Gastroesophageal sphincter (tissue), 4 donors: Measurements from ENCODE around the gene MIPEP. TPM values are rescaled to one million over a fixed set of nuclear protein-coding genes. Genes with fewer than 3 reads are reported as not detected.

Experiments used
- ATAC-seq: fragments of 150-250 bp; one replicate; pipeline ENCODE4 v1.9.1; 2016; ENCODE audit warnings: mild to moderate bottlenecking, moderate library complexity
- H3K27ac ChIP-seq, 4 donors: fragments of 200-600 bp; sonication (generic) in 3 of 4; 1 replicate in 3 of 4; 2 replicates in 1 of 4; pipeline ENCODE4 v1.5.1; 2016 to 2019
- H3K27me3 ChIP-seq: fragments of 200-600 bp; sonication (generic); one replicate; pipeline ENCODE4 v1.5.1; 2019
- H3K36me3 ChIP-seq, 2 donors: fragments of 200-600 bp; sonication (generic); one replicate each; pipeline ENCODE4 v1.5.1; 2019; ENCODE audit warnings: control low read depth in 1 of 2
- H3K4me1 ChIP-seq, 3 donors: fragments of 200-600 bp; sonication (generic); 1 replicate in 2 of 3; 2 replicates in 1 of 3; pipeline ENCODE4 v1.5.1; 2016 to 2019; ENCODE audit warnings: control low read depth in 2 of 3
- H3K4me3 ChIP-seq, 2 donors: fragments of 200-600 bp; sonication (generic); one replicate each; pipeline ENCODE4 v1.5.1; 2019; ENCODE audit warnings: mild to moderate bottlenecking in 1 of 2, moderate library complexity in 1 of 2
- H3K9me3 ChIP-seq, 3 donors: fragments of 200-600 bp; sonication (generic); one replicate each; pipeline ENCODE4 v1.5.1; 2017 to 2019; ENCODE audit warnings: control low read depth in 2 of 3
- EP300 ChIP-seq: sonication (generic); formaldehyde crosslinking; IDR thresholded peaks from one replicate; pipeline ENCODE4 v1.6.1; 2017; ENCODE audit warnings: antibody characterized with exemption, mild to moderate bottlenecking
- POLR2A ChIP-seq, 2 donors: fragments of 450-650 bp; IDR thresholded peaks; one replicate each; pipeline ENCODE4 v1.6.1; 2017; ENCODE audit warnings: antibody characterized with exemption in 2 of 2, mild to moderate bottlenecking in 2 of 2, moderate library complexity in 1 of 2
- POLR2AphosphoS5 ChIP-seq: sonication (generic); formaldehyde crosslinking; IDR thresholded peaks from one replicate; pipeline ENCODE4 v1.6.1; 2017; ENCODE audit warnings: antibody characterized with exemption
- WGBS, 2 donors: methylation state at CpG; one replicate each; pipeline ENCODE4 v1.1.5; 2018; ENCODE audit warnings: low coverage in 1 of 2; 5-methylcytosine and 5-hydroxymethylcytosine counted together
- total RNA-seq, 4 donors: library from RNA; depleted of rRNA; stranded (reverse); fragments of >200 nt; gene quantifications; one replicate each; pipeline ENCODE4 v1.1.0, GENCODE V29; 2016
- TF ChIP-seq, protein P1 (sequence below), 4 experiments: fragments of 200-600 bp in 2 of 4; fragments of 450-650 bp in 2 of 4; sonication (generic) in 1 of 4; IDR thresholded peaks; one replicate each; pipeline ENCODE4 v1.5.1; 2017 to 2019; ENCODE audit warnings: antibody characterized with exemption in 4 of 4, mild to moderate bottlenecking in 2 of 4, moderate library complexity in 2 of 4

Gene MIPEP
- total RNA-seq, 4 donors from 2014 or later = 12.4 to 27.4 (median 20.3) TPM

DNA sequence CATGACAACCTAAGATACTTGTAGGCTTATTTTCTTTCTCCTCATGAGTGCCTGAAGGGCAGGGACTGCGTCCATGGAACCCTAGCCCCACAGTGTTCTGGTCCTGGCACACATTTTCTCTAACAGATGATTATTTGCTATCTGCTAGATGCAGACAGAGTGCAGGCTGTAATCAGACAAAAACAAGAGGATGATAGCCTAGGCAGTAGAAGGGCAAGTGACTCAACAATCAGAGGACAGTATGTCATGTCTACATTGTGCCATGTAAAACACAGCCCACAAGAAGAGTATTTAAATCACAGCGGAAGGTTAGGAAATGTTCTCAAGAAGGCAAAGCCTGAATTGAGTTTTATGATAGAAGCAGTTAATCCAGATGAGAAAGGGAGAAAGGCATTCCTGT is 29.3 kb downstream of the MIPEP start:
- 82 to 93% methylated on average over 2 of the region's 2 CpGs for WGBS, 2 donors
- H3K27ac ChIP-seq = no peak overlapping the region
- ATAC-seq = no peak
- H3K27me3 ChIP-seq = no peaks in the 10 kb centered on the region
- no peaks in the 10 kb centered on the region for H3K9me3 ChIP-seq
- H3K4me3 ChIP-seq = no peak overlapping the region
- TF ChIP-seq POLR2AphosphoS5 (no peak), EP300 (no peak), POLR2A (IDR thresholded peaks at IDR 0.05) (no peak)
- TF ChIP-seq, protein P1, sequence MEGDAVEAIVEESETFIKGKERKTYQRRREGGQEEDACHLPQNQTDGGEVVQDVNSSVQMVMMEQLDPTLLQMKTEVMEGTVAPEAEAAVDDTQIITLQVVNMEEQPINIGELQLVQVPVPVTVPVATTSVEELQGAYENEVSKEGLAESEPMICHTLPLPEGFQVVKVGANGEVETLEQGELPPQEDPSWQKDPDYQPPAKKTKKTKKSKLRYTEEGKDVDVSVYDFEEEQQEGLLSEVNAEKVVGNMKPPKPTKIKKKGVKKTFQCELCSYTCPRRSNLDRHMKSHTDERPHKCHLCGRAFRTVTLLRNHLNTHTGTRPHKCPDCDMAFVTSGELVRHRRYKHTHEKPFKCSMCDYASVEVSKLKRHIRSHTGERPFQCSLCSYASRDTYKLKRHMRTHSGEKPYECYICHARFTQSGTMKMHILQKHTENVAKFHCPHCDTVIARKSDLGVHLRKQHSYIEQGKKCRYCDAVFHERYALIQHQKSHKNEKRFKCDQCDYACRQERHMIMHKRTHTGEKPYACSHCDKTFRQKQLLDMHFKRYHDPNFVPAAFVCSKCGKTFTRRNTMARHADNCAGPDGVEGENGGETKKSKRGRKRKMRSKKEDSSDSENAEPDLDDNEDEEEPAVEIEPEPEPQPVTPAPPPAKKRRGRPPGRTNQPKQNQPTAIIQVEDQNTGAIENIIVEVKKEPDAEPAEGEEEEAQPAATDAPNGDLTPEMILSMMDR (IDR thresholded peaks at IDR 0.05) = no peak
- peaks cover 0 to 44% of the 10 kb centered on the region in 2 donors for H3K36me3 ChIP-seq
- H3K4me1 ChIP-seq = peaks cover 0 to 12% (median 0%) of the 10 kb centered on the region in 3 donors

DNA sequence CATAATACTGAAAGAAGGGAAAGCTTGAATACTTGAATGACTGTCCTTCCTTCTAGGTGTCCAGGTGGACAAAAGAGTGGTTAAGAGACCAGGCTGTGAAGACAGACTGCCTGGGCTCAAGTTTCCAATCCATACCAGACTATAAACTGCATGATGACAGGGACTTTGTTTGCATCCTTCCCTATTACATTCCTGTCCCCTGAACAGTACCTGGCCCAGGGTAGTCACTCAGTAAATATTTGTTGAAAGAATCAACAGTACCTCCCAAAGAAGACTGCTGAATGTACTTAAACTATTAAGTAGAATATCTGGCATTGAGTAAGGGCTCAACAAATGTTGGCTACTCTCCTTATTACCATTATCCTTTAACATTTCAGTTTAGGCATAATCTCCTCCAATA is 29.7 kb downstream of the MIPEP start:
- H3K4me1 ChIP-seq = peaks cover 0 to 12% (median 0%) of the 10 kb centered on the region in 3 donors
- no peaks in the 10 kb centered on the region for H3K9me3 ChIP-seq
- no peak overlapping the region for H3K27ac ChIP-seq
- TF ChIP-seq POLR2AphosphoS5 = no peak
- TF ChIP-seq EP300 = no peak
- no peak for TF ChIP-seq POLR2A (IDR thresholded peaks at IDR 0.05)
- TF ChIP-seq, protein P1 (IDR thresholded peaks at IDR 0.05) = no peak
- no peak overlapping the region for H3K4me3 ChIP-seq
- no peaks in the 10 kb centered on the region for H3K27me3 ChIP-seq
- peaks cover 0 to 44% of the 10 kb centered on the region in 2 donors for H3K36me3 ChIP-seq
- ATAC-seq = no peak

GRCh38 chr13:23858546-23858945 is 30.7 kb downstream of the MIPEP start:
- Histone ChIP-seq H3K27ac (no peak overlapping the region), H3K4me1 (peaks cover 0 to 12% (median 0%) of the 10 kb centered on the region in 3 donors), H3K4me3 (no peak overlapping the region), H3K9me3 (no peaks in the 10 kb centered on the region), H3K27me3 (no peaks in the 10 kb centered on the region), H3K36me3 (peaks cover 0 to 44% of the 10 kb centered on the region in 2 donors)
- WGBS, 2 donors = 64 to 92% methylated on average over 5 of the region's 5 CpGs
- TF ChIP-seq POLR2AphosphoS5 (no peak), EP300 (no peak), POLR2A (IDR thresholded peaks at IDR 0.05) (no peak)
- TF ChIP-seq, protein P1 (IDR thresholded peaks at IDR 0.05) = no peak
- no peak for ATAC-seq

DNA sequence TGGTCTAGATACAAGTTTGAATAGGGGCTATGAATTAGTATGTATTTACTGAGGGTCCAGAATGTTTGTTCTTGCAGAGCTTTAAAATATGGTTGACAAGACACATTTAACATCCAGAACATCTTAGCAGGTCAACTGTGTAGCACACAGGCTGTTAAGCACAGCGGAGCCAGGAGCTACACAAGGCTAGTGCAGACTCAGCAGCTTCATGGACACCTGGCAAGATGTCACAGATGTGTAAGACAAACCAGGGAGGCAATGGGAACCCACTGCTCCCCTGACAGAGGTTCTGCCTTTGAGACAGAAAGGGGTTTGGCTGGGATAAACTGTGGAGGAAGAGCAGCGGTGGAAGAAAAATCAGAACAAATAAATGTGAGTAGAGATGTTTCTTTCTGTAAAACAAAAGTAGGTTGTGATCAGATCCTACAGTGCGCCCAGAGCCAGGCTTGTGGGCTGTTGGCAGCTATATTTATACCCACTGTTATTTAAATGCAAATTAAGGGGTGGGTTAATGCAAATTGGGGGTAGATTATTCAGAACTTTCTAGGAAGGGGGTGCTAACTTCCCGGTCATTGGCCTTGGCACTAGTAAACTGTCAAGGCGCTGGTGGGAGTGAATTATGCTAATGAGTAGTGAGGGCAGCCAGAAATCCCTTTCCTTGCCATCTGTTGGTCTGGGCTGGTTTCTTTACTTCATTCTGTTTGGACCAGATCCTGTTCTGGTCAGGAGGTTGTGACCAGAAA is 33.0 kb downstream of the MIPEP start:
- H3K36me3 ChIP-seq = peaks cover 0 to 38% of the 10 kb centered on the region in 2 donors
- TF ChIP-seq POLR2AphosphoS5 = no peak
- no peak for TF ChIP-seq EP300
- TF ChIP-seq POLR2A (IDR thresholded peaks at IDR 0.05) = no peak
- TF ChIP-seq, protein P1 (IDR thresholded peaks at IDR 0.05) = no peak
- no peak overlapping the region for H3K27ac ChIP-seq
- no peaks in the 10 kb centered on the region for H3K4me1 ChIP-seq
- H3K27me3 ChIP-seq = no peaks in the 10 kb centered on the region
- ATAC-seq = no peak
- H3K9me3 ChIP-seq = no peaks in the 10 kb centered on the region
- no peak overlapping the region for H3K4me3 ChIP-seq
- WGBS, 2 donors = 85 to 89% methylated on average over 3 to 5 of the region's 5 CpGs

DNA sequence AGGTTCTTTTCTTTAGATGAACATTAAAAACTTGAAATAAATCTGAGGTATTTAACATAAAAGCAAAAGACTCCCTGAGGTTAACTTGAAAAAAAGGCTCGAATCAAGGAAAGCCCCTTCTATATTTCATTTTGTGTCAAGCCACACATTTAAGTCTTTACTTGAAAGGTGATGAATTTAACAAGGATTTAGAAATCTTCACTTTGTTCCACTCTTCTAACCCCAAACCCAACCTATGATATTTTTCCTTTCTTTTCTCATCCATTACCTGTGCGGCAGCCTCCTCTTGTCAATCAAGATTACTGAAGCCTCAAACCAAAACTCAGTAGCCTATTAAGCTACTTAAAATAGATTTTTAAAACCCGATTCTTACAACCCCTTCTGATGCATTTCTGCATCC is 33.8 kb downstream of the MIPEP start:
- TF ChIP-seq EP300 (no peak), POLR2AphosphoS5 (no peak), POLR2A (IDR thresholded peaks at IDR 0.05) (no peak)
- TF ChIP-seq, protein P1 (IDR thresholded peaks at IDR 0.05) = no peak
- no peaks in the 10 kb centered on the region for H3K27me3 ChIP-seq
- no peaks in the 10 kb centered on the region for H3K4me1 ChIP-seq
- H3K36me3 ChIP-seq = peaks cover 0 to 33% of the 10 kb centered on the region in 2 donors
- ATAC-seq = no peak
- no peak overlapping the region for H3K27ac ChIP-seq
- no peaks in the 10 kb centered on the region for H3K9me3 ChIP-seq
- H3K4me3 ChIP-seq = no peak overlapping the region
- WGBS, 2 donors = 85 to 89% methylated on average over 3 of the region's 3 CpGs
